Rectal smooth muscle tissue (tissue), 1 donor: ENCODE data around the gene RASL10A.
A peak's percentile ranks its signal among the peaks of the same experiment; 100 is the strongest.
"Not testable (repeated sequence)": the region's sequence is repeated elsewhere in the genome, so short reads cannot be mapped to it uniquely, and the experiment has no call there.

Experiments
- H3K27ac ChIP-seq: one replicate; pipeline ENCODE4 v1.7.0; 2013; ENCODE audit warnings: low read depth, low read length, inconsistent platforms
- H3K27me3 ChIP-seq: one replicate; pipeline ENCODE4 v1.7.0; 2013; ENCODE audit warnings: low read length; ENCODE audit not compliant: control insufficient read depth, insufficient read depth
- H3K36me3 ChIP-seq: one replicate; pipeline ENCODE4 v1.7.0; 2013; ENCODE audit warnings: low read length; ENCODE audit not compliant: control insufficient read depth, insufficient read depth
- H3K4me1 ChIP-seq: one replicate; pipeline ENCODE4 v1.7.0; 2013; ENCODE audit warnings: low read length; ENCODE audit not compliant: control insufficient read depth, insufficient read depth
- H3K4me3 ChIP-seq: one replicate; pipeline ENCODE4 v1.7.0; 2013; ENCODE audit warnings: low read length
- H3K9ac ChIP-seq: one replicate; pipeline ENCODE4 v1.7.0; 2013; ENCODE audit warnings: low read length

The RASL10A gene, protein sequence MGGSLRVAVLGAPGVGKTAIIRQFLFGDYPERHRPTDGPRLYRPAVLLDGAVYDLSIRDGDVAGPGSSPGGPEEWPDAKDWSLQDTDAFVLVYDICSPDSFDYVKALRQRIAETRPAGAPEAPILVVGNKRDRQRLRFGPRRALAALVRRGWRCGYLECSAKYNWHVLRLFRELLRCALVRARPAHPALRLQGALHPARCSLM

DNA sequence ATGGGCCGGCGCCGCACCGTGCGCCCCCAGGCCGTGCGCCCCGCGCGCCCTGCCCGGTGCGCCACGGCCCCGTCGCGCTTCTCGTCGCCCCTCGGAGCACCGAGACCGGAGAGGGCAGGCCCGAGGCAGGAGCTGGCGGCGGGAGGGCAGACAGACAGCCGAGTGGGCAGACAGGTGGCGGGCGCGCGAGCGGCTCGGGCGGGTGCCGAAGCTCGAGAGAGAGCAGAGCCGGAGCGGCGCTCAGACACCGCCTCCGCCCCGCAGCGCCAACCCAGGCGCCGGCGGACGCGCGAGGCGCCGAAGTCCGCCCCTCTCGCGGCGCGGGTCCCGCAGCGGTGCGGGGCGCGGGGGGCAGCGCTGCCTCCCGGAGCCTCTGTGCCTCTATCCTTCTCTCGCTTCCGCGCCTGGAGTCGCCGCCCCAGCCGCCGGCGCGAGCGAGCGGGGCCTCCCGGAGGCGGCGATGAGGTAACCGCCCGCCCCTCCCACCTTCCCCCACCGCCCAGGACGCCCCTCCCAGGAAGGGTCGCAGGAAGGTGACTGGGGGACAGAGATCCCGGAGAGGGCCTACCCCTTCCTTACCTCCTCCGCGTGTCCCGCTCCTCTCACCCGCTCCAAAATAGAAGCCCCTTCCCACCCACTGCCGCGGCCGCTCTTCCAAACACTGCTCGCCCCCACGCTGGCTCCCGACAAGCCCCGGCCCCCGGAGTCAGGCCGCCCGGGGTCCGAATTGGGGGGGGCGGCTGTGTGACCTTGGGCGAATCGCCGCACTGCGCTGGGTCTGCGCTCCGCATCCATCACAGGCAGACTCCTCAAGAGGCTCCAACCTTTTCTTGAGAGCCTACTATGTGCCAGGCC, at the start of gene RASL10A:
Gene RASL10A (minus strand): TSS at position 412 of the 855 bp plus-strand sequence. CDS start 451 bp downstream, outside the sequence.
- Histone ChIP-seq H3K9ac (no peak within 1 kb of the TSS), H3K27me3 (peaks cover 29% of the 10 kb centered on the region), H3K4me3 (peak within 1 kb of the TSS; percentile 45), H3K4me1 (peaks cover 20% of the 10 kb centered on the region), H3K27ac (no peak within 1 kb of the TSS), H3K36me3 (no peaks in the 10 kb centered on the region)

DNA sequence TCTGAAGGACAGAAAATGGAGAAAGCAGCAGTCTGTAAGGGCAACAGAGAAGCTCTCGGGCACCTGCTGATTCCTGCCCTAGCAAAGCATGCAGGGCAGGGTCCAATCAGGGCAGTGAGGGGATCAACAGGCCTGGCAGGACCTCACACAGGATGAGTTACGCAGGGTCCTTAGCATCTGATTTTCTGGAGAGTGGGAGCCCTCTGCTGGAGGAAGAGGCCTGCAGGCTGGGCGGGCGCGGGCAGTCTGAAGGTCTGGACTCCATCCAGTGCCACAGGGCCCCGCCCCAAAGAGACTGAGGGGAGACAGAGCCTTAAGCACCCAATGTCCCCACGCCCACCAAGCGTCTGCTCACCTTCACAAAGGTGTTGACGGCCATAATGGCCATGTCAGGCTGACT, 44.0 kb upstream of the RASL10A start:
- Histone ChIP-seq H3K4me3 (no peak overlapping the region), H3K4me1 (peaks cover 5% of the 10 kb centered on the region), H3K36me3 (peaks cover 23% of the 10 kb centered on the region), H3K9ac (no peak overlapping the region), H3K27ac (no peak overlapping the region), H3K27me3 (no peaks in the 10 kb centered on the region)

DNA sequence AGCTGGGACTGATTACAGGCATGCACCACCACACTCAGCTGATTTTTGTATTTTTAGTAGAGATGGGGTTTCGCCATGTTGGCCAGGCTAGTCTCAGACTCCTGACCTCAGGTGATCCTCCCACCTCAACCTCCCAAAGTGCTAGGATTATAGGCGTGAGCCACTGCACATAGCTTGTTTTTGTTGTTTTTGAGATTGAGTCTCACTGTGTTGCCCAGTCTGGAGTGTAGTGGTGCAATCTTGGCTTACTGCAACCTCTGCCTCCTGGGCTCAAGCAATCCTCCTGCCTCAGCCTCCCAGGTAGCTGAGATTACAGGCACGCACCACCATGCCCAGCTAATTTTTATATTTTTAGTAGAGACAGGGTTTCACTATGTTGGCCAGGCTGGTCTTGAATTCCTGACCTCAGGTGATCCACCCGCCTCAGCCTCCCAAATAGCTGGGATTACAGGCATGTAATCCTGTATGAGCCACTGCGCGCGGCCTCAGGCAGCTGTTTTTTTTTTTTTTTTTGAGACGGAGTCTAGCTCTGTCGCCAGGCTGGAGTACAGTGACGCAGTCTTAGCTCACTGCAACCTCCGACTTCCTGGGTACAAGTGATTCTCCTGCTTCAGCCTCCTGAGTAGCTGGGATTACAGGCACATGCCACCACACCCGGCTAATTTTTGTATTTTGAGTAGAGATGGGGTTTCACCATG, 41.8 kb upstream of the RASL10A start:
- H3K27me3 ChIP-seq = not testable (repeated sequence)

DNA sequence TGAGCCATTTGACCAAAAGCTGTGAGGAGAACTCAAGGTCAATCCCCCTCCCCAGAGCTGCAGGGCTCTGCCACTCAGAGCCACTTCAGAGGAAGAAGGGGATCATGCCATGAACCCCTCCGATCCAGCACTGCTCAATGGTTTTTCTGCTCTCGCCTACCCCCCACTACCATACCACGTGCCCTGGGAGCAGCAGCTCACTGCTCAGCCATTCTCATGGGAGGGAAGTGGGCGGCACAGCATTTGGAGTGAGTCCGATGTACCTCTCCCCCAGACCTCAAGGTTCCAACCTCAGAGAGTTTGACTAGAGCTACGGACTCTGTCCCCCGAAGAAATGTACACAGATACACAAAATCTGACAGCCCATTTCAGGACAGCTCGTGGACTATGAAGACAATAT, 38.4 kb upstream of the RASL10A start:
- Histone ChIP-seq H3K27ac (no peak overlapping the region), H3K4me3 (no peak overlapping the region), H3K27me3 (no peaks in the 10 kb centered on the region), H3K4me1 (no peaks in the 10 kb centered on the region), H3K9ac (no peak overlapping the region), H3K36me3 (peaks cover 53% of the 10 kb centered on the region)

More for the DNA sequence above, 41.8 kb upstream of the RASL10A start:
- H3K4me3 ChIP-seq, H3K4me1 ChIP-seq, H3K27ac ChIP-seq, H3K9ac ChIP-seq: not testable (repeated sequence)
- peaks cover 43% of the 10 kb centered on the region for H3K36me3 ChIP-seq

DNA sequence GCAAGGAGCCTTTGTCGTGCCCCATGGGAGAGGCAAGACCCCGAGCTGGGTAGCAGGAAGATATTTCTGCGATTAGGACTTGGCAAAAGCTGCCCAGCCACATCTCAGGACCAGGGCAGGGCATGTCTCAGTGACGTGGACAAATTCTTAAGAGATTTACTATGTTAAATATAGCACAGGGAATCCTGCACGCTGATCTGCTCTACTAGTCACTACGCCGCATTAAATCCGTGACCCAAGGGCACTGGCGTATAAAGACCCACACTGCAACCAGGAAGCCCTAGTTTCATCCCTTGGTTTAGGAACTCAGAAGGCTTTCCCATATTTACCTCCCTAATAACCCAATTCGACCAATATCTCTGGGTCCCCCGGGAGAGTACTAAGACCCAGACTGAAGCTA, 37.8 kb upstream of the RASL10A start:
- Histone ChIP-seq H3K36me3 (peaks cover 54% of the 10 kb centered on the region), H3K9ac (no peak overlapping the region)

DNA sequence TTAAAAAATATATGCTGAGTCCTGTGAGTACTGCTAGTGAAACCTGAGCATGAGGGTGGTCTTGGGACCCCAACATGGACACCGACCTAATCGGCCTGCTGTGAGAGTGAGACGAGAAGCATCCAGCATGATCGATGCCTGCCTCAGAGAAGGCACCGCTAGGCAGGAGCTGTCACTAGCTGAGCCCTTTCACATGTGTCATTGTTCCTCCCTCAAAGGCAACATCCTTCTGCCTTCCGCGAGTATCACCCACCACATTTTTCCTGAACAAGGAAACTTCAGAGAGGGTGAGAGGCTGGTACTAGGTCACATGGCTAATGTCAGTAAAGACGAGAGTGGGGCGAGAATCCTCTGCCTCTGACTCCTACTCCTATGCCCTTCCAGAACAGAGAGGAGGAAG, 37.3 kb upstream of the RASL10A start:
- H3K27me3 ChIP-seq = no peaks in the 10 kb centered on the region
- H3K9ac ChIP-seq = no peak overlapping the region
- no peak overlapping the region for H3K27ac ChIP-seq
- H3K4me3 ChIP-seq = no peak overlapping the region
- H3K36me3 ChIP-seq = peaks cover 54% of the 10 kb centered on the region
- no peaks in the 10 kb centered on the region for H3K4me1 ChIP-seq

More for the DNA sequence above, 37.8 kb upstream of the RASL10A start:
- H3K27ac ChIP-seq = no peak overlapping the region
- no peaks in the 10 kb centered on the region for H3K4me1 ChIP-seq
- H3K27me3 ChIP-seq = no peaks in the 10 kb centered on the region
- no peak overlapping the region for H3K4me3 ChIP-seq

DNA sequence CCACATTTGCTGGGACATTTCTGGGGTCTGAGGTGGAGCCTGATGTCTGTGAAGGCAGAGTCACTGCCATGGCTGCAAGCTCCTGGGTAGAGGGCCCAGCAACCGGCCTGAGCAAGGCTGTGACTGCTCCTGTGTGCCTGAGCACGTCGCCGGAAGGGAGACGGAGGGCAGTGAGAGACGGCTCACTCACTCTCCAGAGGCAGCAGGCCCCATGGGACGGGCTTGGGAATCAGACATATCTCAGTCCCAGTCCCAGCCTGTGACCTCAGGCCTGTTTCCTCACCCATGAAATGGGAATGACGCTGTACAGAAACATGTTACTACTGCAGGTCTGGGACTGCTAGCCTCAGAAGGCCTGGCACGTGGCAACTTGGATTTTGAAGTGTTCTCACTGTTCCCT, 36.4 kb upstream of the RASL10A start:
- H3K27me3 ChIP-seq = no peaks in the 10 kb centered on the region
- H3K9ac ChIP-seq = no peak overlapping the region
- H3K36me3 ChIP-seq = peaks cover 60% of the 10 kb centered on the region
- peaks cover 2% of the 10 kb centered on the region for H3K4me1 ChIP-seq
- no peak overlapping the region for H3K4me3 ChIP-seq
- no peak overlapping the region for H3K27ac ChIP-seq

DNA sequence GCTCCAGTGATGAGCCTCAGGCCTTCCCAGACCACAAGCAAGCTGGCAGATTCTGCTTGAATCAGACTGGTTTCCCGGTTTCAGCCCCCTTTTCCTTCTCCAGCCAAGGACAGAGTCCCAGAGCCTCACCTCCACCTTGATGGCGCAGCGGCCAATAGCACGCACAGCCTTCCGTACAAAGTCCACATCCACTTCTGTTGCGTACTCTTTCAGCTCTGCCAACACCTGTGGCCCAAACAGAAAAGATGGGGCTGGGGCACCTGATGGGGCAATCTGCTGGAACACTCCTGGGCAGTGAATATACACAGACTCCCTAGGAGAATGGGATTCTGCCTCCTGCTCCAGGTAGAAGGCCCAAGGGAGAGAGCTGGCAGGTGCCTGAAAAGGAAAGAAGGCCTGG, 35.5 kb upstream of the RASL10A start:
- Histone ChIP-seq H3K4me1 (peaks cover 10% of the 10 kb centered on the region), H3K9ac (no peak overlapping the region), H3K4me3 (no peak overlapping the region), H3K27me3 (no peaks in the 10 kb centered on the region), H3K36me3 (peaks cover 58% of the 10 kb centered on the region), H3K27ac (no peak overlapping the region)

DNA sequence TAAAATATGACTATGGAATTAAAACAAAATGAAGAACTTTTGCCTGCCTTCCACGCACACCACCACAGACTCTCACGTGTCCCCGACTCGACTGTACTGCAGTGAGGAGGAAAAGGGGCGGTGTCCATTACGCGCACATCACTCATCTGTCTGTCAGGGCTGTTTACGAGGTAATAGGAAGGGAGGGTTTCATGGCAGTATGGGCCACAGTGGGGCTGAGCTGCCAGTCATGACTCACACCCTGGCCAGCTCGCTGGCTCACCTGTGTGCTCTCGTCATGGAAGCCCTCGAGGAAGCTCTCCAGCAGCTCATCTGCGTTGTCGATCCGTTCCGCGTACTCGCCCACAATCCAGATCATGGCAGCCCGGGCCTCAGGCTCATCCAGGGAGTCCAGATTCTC, 33.5 kb upstream of the RASL10A start:
- peaks cover 47% of the 10 kb centered on the region for H3K36me3 ChIP-seq
- H3K4me3 ChIP-seq = no peak overlapping the region
- H3K9ac ChIP-seq = no peak overlapping the region
- no peaks in the 10 kb centered on the region for H3K27me3 ChIP-seq
- peaks cover 22% of the 10 kb centered on the region for H3K4me1 ChIP-seq
- no peak overlapping the region for H3K27ac ChIP-seq

DNA sequence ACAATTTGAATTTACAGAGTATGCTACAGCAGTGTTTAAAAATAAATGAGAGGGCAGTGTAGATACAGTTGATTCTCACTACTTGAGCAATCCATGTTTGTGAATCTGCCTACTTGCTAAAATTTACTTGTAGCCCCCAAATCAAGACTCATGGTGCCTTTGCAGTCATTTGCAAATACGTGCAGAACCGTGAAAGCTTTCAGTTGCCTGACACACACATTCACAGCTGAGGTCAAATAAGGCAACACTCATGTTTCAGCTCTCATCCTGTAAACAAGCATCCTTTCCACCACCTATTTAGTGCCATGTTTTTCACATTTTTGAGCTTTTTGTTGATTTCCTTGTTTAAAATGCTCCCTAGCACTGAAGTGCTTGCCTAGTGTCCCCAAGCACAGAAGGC, 32.5 kb upstream of the RASL10A start:
- Histone ChIP-seq H3K4me3 (no peak overlapping the region), H3K27me3 (no peaks in the 10 kb centered on the region), H3K4me1 (peaks cover 22% of the 10 kb centered on the region), H3K27ac (no peak overlapping the region), H3K9ac (no peak overlapping the region), H3K36me3 (peaks cover 41% of the 10 kb centered on the region)

DNA sequence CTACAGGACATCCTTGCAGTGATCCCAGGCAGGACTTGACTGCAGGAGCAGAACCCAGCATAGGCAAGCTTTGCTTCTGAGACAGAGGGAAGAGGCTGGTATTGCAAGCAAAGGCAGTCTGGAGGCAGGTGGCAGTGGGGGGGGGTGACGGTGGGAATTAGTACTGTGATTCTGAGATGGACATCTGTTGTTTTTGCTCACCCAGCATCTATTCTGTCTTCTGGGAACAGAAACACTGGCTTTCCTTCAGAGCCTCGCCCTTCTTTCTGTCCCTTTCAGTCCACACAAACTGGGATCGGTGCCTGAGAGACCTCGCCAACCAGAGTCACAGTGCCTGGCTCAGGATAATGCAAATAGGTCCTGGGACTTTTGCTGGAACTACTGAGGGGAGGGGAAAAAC, 31.2 kb upstream of the RASL10A start:
- Histone ChIP-seq H3K4me1 (peaks cover 22% of the 10 kb centered on the region), H3K4me3 (no peak overlapping the region), H3K27ac (peak overlapping the region; percentile 38)

DNA sequence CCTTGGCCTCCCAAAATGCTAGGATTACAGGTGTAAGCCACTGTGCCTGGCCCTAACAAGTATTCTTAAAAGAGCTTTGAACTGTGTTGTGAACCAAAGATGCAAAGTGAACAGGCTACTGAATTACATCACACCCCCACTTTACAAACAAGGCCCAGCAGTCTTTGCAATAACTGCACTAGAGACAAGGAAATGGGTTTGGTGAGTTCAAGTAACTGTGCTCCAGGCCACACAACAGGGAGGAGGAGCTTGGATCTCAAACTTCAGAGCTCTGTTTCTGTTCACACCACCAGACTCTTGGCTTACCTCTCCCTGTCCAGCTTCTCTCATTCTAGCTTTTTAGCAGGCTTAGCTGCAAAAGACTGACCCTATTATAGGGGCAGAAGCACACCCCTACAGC, 30.4 kb upstream of the RASL10A start:
- H3K4me1 ChIP-seq = peaks cover 22% of the 10 kb centered on the region
- no peak overlapping the region for H3K9ac ChIP-seq
- H3K27ac ChIP-seq = no peak overlapping the region
- no peaks in the 10 kb centered on the region for H3K27me3 ChIP-seq
- H3K36me3 ChIP-seq = peaks cover 45% of the 10 kb centered on the region
- H3K4me3 ChIP-seq = no peak overlapping the region

More for the DNA sequence above, 31.2 kb upstream of the RASL10A start:
- H3K9ac ChIP-seq = no peak overlapping the region
- peaks cover 42% of the 10 kb centered on the region for H3K36me3 ChIP-seq
- H3K27me3 ChIP-seq = no peaks in the 10 kb centered on the region
